ENCODE measurements around the gene CDH24. TPM values are rescaled to one million over a fixed set of nuclear protein-coding genes. Genes with fewer than 3 reads are reported as not detected.

Gene CDH24
- total RNA-seq, 1 experiment from 2014 or later, result 17.9 TPM

DNA sequence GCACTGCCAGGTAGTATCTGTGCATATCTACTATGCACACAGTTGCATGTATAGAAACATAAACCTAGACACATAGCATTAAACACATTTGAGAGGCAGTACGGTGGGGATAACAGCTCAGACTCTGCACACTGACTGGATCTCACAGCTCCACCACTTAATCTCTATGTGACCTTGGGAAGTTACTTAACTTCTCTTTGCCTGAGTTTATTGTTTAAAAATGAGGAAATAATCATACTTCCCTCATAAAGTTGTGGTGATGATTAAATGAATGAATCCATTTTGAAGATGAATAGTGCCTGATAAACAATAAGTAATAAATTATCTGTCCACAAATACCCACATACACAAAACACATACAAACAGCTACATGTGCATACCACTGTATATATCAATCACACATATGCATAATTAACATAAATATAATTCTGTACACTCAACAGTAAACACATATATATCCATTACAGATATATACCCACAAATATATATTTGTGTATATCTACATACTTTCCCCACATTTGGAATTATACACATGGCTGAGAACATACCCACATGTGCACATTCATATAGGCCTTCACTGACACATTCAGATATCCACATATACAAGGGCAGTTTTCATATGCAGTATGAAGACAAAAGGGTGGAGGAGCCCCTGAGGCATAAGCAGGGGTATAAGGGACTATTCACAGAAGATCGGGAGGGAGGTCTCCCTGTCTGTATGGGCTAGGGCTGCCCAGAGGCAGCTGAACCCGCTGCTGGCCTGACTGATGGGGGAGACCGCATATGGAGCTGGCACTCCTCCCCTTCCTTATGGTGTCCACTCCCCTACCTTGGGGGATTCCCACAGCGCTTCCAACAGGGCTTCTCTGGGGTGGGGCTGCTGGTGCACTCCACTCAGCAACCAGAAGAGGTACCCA lies 5.9 kb downstream of the CDH24 start:
- ChIA-PET POLR2A (interaction anchor here (0.5 to 1.1 kb wide), 4 partner anchors 18 to 74 kb away, joined by 3 to 4 read pairs (median 3); no protein-coding TSS in a partner anchor), CTCF (interaction anchor here (0.6 to 3.9 kb wide), 23 partner anchors 8 to 297 kb away, joined by 3 to 76 read pairs (median 5); partner anchors contain the start of genes AJUBA, PRMT5, PSMB11 and PSMB5)
- Mint-ChIP-seq H3K27ac (no peak overlapping the region), H3K4me3 (no peak overlapping the region), H3K4me1 (peaks cover 16% of the 10 kb centered on the region), H3K27me3 (ENCODE audit: low read depth) (peaks cover 3% of the 10 kb centered on the region; the same call in 1 of the 2 replicates), H3K36me3 (peaks cover 6% of the 10 kb centered on the region), H3K9me3 (no peaks in the 10 kb centered on the region)
- ATAC-seq, result no peak
- TF ChIP-seq, protein P1, sequence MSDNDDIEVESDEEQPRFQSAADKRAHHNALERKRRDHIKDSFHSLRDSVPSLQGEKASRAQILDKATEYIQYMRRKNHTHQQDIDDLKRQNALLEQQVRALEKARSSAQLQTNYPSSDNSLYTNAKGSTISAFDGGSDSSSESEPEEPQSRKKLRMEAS (CRISPR knock-in tag; IDR thresholded peaks at IDR 0.05), result no peak
- TF ChIP-seq, protein P2, sequence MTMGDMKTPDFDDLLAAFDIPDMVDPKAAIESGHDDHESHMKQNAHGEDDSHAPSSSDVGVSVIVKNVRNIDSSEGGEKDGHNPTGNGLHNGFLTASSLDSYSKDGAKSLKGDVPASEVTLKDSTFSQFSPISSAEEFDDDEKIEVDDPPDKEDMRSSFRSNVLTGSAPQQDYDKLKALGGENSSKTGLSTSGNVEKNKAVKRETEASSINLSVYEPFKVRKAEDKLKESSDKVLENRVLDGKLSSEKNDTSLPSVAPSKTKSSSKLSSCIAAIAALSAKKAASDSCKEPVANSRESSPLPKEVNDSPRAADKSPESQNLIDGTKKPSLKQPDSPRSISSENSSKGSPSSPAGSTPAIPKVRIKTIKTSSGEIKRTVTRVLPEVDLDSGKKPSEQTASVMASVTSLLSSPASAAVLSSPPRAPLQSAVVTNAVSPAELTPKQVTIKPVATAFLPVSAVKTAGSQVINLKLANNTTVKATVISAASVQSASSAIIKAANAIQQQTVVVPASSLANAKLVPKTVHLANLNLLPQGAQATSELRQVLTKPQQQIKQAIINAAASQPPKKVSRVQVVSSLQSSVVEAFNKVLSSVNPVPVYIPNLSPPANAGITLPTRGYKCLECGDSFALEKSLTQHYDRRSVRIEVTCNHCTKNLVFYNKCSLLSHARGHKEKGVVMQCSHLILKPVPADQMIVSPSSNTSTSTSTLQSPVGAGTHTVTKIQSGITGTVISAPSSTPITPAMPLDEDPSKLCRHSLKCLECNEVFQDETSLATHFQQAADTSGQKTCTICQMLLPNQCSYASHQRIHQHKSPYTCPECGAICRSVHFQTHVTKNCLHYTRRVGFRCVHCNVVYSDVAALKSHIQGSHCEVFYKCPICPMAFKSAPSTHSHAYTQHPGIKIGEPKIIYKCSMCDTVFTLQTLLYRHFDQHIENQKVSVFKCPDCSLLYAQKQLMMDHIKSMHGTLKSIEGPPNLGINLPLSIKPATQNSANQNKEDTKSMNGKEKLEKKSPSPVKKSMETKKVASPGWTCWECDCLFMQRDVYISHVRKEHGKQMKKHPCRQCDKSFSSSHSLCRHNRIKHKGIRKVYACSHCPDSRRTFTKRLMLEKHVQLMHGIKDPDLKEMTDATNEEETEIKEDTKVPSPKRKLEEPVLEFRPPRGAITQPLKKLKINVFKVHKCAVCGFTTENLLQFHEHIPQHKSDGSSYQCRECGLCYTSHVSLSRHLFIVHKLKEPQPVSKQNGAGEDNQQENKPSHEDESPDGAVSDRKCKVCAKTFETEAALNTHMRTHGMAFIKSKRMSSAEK (CRISPR knock-in tag; IDR thresholded peaks at IDR 0.05; ENCODE audit: borderline replicate concordance), result no peak
- TF ChIP-seq PRRX2 (CRISPR knock-in tag; IDR thresholded peaks at IDR 0.05) (no peak), ZNF423 (CRISPR knock-in tag; IDR thresholded peaks at IDR 0.05) (no peak), ETV6 (CRISPR knock-in tag; IDR thresholded peaks at IDR 0.05) (no peak), IRF2 (CRISPR knock-in tag; IDR thresholded peaks at IDR 0.05; ENCODE audit: borderline replicate concordance, low read depth) (no peak), TEAD1 (CRISPR knock-in tag; IDR thresholded peaks at IDR 0.05) (no peak), TP53 (CRISPR knock-in tag; IDR thresholded peaks at IDR 0.05) (no peak), GABPB1 (CRISPR knock-in tag; IDR thresholded peaks at IDR 0.05) (no peak), FOXP1 (CRISPR knock-in tag; IDR thresholded peaks at IDR 0.05; ENCODE audit: borderline replicate concordance) (no peak)
- TF ChIP-seq, protein P3, sequence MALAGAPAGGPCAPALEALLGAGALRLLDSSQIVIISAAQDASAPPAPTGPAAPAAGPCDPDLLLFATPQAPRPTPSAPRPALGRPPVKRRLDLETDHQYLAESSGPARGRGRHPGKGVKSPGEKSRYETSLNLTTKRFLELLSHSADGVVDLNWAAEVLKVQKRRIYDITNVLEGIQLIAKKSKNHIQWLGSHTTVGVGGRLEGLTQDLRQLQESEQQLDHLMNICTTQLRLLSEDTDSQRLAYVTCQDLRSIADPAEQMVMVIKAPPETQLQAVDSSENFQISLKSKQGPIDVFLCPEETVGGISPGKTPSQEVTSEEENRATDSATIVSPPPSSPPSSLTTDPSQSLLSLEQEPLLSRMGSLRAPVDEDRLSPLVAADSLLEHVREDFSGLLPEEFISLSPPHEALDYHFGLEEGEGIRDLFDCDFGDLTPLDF (CRISPR knock-in tag; IDR thresholded peaks at IDR 0.05), result no peak
- TF ChIP-seq, protein P4, sequence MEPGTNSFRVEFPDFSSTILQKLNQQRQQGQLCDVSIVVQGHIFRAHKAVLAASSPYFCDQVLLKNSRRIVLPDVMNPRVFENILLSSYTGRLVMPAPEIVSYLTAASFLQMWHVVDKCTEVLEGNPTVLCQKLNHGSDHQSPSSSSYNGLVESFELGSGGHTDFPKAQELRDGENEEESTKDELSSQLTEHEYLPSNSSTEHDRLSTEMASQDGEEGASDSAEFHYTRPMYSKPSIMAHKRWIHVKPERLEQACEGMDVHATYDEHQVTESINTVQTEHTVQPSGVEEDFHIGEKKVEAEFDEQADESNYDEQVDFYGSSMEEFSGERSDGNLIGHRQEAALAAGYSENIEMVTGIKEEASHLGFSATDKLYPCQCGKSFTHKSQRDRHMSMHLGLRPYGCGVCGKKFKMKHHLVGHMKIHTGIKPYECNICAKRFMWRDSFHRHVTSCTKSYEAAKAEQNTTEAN (CRISPR knock-in tag; IDR thresholded peaks at IDR 0.05), result no peak
- TF ChIP-seq, protein P5, sequence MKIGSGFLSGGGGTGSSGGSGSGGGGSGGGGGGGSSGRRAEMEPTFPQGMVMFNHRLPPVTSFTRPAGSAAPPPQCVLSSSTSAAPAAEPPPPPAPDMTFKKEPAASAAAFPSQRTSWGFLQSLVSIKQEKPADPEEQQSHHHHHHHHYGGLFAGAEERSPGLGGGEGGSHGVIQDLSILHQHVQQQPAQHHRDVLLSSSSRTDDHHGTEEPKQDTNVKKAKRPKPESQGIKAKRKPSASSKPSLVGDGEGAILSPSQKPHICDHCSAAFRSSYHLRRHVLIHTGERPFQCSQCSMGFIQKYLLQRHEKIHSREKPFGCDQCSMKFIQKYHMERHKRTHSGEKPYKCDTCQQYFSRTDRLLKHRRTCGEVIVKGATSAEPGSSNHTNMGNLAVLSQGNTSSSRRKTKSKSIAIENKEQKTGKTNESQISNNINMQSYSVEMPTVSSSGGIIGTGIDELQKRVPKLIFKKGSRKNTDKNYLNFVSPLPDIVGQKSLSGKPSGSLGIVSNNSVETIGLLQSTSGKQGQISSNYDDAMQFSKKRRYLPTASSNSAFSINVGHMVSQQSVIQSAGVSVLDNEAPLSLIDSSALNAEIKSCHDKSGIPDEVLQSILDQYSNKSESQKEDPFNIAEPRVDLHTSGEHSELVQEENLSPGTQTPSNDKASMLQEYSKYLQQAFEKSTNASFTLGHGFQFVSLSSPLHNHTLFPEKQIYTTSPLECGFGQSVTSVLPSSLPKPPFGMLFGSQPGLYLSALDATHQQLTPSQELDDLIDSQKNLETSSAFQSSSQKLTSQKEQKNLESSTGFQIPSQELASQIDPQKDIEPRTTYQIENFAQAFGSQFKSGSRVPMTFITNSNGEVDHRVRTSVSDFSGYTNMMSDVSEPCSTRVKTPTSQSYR (CRISPR knock-in tag; IDR thresholded peaks at IDR 0.05), result no peak
- DNase-seq (ENCODE audit: low spot score), result no peak

DNA sequence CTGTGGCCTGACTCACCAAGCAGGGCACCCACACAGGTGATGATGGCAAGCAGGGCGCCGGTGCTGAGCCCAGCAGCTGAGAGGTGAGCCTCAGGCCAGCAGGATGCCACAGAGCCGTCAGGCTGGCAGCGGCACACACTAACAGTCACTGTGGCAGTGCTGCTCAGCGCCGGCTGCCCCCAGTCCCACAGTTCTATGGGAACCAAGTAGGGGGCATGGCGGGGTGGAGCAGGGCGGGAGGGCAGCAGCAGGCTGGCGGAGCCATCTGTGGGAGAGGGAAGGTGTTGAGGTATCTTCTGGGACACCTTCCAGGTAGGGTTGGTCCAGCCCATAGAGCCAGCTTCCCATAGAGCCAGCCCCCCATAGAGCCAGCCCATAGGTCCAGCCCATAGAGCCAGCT lies 8.3 kb downstream of the CDH24 start:
- Mint-ChIP-seq H3K9me3 (no peaks in the 10 kb centered on the region), H3K4me3 (no peak overlapping the region), H3K27me3 (ENCODE audit: low read depth) (no peaks in the 10 kb centered on the region), H3K36me3 (peaks cover 6% of the 10 kb centered on the region), H3K27ac (no peak overlapping the region), H3K4me1 (peaks cover 12% of the 10 kb centered on the region)
- CTCF ChIA-PET, result interaction anchor here (1.4 to 4.0 kb wide), 2 partner anchors 53 to 63 kb away, joined by 7 to 25 read pairs; no protein-coding TSS in a partner anchor
- POLR2A ChIA-PET, result interaction anchor here (0.6 kb wide), 1 partner anchor 26 kb away, joined by 4 read pairs; no protein-coding TSS in a partner anchor
- ATAC-seq (no peak), DNase-seq (ENCODE audit: low spot score) (no peak)
- no peak for TF ChIP-seq GABPB1 (CRISPR knock-in tag; IDR thresholded peaks at IDR 0.05)
- no peak for TF ChIP-seq CBFB (CRISPR knock-in tag; IDR thresholded peaks at IDR 0.05; ENCODE audit: low read depth)
- TF ChIP-seq, protein P6, sequence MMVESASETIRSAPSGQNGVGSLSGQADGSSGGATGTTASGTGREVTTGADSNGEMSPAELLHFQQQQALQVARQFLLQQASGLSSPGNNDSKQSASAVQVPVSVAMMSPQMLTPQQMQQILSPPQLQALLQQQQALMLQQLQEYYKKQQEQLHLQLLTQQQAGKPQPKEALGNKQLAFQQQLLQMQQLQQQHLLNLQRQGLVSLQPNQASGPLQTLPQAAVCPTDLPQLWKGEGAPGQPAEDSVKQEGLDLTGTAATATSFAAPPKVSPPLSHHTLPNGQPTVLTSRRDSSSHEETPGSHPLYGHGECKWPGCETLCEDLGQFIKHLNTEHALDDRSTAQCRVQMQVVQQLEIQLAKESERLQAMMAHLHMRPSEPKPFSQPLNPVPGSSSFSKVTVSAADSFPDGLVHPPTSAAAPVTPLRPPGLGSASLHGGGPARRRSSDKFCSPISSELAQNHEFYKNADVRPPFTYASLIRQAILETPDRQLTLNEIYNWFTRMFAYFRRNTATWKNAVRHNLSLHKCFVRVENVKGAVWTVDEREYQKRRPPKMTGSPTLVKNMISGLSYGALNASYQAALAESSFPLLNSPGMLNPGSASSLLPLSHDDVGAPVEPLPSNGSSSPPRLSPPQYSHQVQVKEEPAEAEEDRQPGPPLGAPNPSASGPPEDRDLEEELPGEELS (CRISPR knock-in tag; IDR thresholded peaks at IDR 0.05), result no peak
- no peak for TF ChIP-seq ZNF671 (CRISPR knock-in tag; IDR thresholded peaks at IDR 0.05)
- no peak for TF ChIP-seq ELF4 (CRISPR knock-in tag; IDR thresholded peaks at IDR 0.05; ENCODE audit: low read depth)
- no peak for TF ChIP-seq CREM (CRISPR knock-in tag; IDR thresholded peaks at IDR 0.05)

Data from WTC11 (cell line).